Measurements from ENCODE around the gene HMGN2.

HMGN2 gene

GRCh38 chr1:26459573-26460031 lies 12.6 kb upstream of the HMGN2 start:
- H3K9ac ChIP-seq (ENCODE audit: low read depth, low read length) = no peak overlapping the region
- H3K4me2 ChIP-seq (ENCODE audit: low read length) = no peak overlapping the region
- H3K4me1 ChIP-seq (ENCODE audit: control insufficient read depth, insufficient read depth, low read length) = no peaks in the 10 kb centered on the region
- no peaks in the 10 kb centered on the region for H3K9me3 ChIP-seq (replicated peaks; ENCODE audit: low read length)
- H3K36me3 ChIP-seq (ENCODE audit: insufficient read depth, low read length) = peaks cover 62% of the 10 kb centered on the region
- no peak overlapping the region for H3K4me3 ChIP-seq (ENCODE audit: low read length)
- no peaks in the 10 kb centered on the region for H3K27me3 ChIP-seq (ENCODE audit: control insufficient read depth, insufficient read depth, low read length)

GRCh38 chr1:26468911-26469310 lies 3.3 kb upstream of the HMGN2 start:
- peaks cover 60% of the 10 kb centered on the region for H3K36me3 ChIP-seq (ENCODE audit: insufficient read depth, low read length)
- H3K4me2 ChIP-seq (ENCODE audit: low read length) = no peak overlapping the region
- H3K9me3 ChIP-seq (replicated peaks; ENCODE audit: low read length) = no peaks in the 10 kb centered on the region
- H3K27me3 ChIP-seq (ENCODE audit: control insufficient read depth, insufficient read depth, low read length) = no peaks in the 10 kb centered on the region
- H3K9ac ChIP-seq (ENCODE audit: low read depth, low read length) = no peak overlapping the region
- no peak overlapping the region for H3K4me3 ChIP-seq (ENCODE audit: low read length)
- H3K4me1 ChIP-seq (ENCODE audit: control insufficient read depth, insufficient read depth, low read length) = peaks cover 19% of the 10 kb centered on the region

DNA sequence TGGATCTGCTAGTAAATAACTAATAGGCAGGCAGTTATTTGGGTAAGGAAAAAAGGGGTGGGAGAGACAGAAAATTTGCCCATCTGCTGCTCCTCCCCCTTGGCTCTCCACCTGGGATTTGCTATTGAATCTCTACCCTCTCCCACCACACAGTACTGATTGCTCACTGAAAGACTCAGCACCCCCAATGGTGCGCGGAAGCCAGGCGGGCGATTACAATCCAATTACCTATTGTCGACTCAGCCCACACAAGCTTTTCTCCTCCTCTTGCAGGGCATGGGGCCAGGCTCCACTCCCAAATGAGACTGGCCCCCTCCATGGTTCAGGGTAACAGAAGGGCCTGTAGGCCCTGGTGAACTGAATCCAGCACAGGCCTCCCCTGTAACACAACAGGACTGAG lies 2.7 kb upstream of the HMGN2 start:
- Histone ChIP-seq H3K4me2 (ENCODE audit: low read length) (no peak overlapping the region), H3K4me1 (ENCODE audit: control insufficient read depth, insufficient read depth, low read length) (peaks cover 25% of the 10 kb centered on the region), H3K9me3 (replicated peaks; ENCODE audit: low read length) (no peaks in the 10 kb centered on the region), H3K27me3 (ENCODE audit: control insufficient read depth, insufficient read depth, low read length) (no peaks in the 10 kb centered on the region), H3K36me3 (ENCODE audit: insufficient read depth, low read length) (peaks cover 62% of the 10 kb centered on the region), H3K4me3 (ENCODE audit: low read length) (no peak overlapping the region), H3K9ac (ENCODE audit: low read depth, low read length) (no peak overlapping the region)

- Histone ChIP-seq H3K4me3 (ENCODE audit: low read length) (peak overlapping the region; percentile 74), H3K27me3 (ENCODE audit: control insufficient read depth, insufficient read depth, low read length) (no peaks in the 10 kb centered on the region)
Measured at GRCh38 chr1:26470878-26471497, 1.3 kb upstream of the HMGN2 start.

DNA sequence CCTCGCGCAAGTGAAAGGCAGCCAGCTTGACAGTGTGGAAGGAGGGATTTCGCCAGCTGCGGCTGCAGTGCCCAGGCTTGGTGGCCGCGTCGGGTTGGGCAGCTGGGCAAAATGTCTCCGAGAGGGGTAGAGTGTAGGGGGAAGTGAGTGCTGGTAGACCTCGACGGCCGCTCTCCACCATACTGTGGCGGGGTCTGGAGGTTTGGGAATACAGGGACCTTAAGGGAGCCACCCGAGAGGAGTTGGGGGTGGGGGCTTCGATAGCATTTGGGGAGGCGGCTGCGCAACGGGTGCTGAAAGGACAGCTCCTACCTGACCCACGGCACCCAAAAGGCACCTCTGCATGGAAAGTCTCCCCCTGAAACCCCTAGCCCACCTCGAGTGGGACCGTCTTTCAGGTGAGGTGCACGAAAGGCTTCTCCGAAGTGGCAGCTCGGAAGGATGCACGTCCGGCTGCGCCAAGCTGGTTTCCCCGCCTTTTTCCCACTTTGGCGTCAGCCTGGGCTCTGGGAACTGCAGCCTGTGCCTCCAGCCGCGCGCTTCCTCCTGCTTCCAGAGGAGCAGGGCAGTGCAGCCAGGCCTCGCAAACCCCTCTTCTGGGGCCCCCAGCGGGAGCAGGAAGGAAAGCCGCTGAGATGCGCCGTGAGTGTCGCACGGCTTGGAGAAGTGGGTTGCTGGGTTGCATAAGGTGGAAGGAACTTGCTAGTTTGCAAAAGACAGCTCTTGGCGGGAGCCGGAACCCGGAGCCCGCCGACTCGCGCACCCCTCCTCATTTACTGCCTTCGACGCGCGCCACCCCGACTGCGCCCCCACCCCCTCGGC lies 531 bp upstream of the HMGN2 start:
- Histone ChIP-seq H3K36me3 (ENCODE audit: insufficient read depth, low read length) (peaks cover 56% of the 10 kb centered on the region), H3K4me3 (ENCODE audit: low read length) (peak overlapping the region; percentile 74), H3K4me2 (ENCODE audit: low read length) (peak overlapping the region; percentile 85), H3K27me3 (ENCODE audit: control insufficient read depth, insufficient read depth, low read length) (no peaks in the 10 kb centered on the region), H3K9ac (ENCODE audit: low read depth, low read length) (peak overlapping the region; percentile 32), H3K9me3 (replicated peaks; ENCODE audit: low read length) (no peaks in the 10 kb centered on the region), H3K4me1 (ENCODE audit: control insufficient read depth, insufficient read depth, low read length) (peaks cover 25% of the 10 kb centered on the region)

More at GRCh38 chr1:26470878-26471497, 1.3 kb upstream of the HMGN2 start:
- Histone ChIP-seq H3K4me2 (ENCODE audit: low read length) (peak overlapping the region; percentile 85), H3K4me1 (ENCODE audit: control insufficient read depth, insufficient read depth, low read length) (peaks cover 25% of the 10 kb centered on the region), H3K36me3 (ENCODE audit: insufficient read depth, low read length) (peaks cover 56% of the 10 kb centered on the region), H3K9ac (ENCODE audit: low read depth, low read length) (no peak overlapping the region), H3K9me3 (replicated peaks; ENCODE audit: low read length) (no peaks in the 10 kb centered on the region)

- Histone ChIP-seq H3K27me3 (ENCODE audit: control insufficient read depth, insufficient read depth, low read length) (no peaks in the 10 kb centered on the region), H3K4me2 (ENCODE audit: low read length) (peak overlapping the region; percentile 89), H3K36me3 (ENCODE audit: insufficient read depth, low read length) (peaks cover 51% of the 10 kb centered on the region), H3K9me3 (replicated peaks; ENCODE audit: low read length) (no peaks in the 10 kb centered on the region), H3K4me1 (ENCODE audit: control insufficient read depth, insufficient read depth, low read length) (peaks cover 25% of the 10 kb centered on the region), H3K9ac (ENCODE audit: low read depth, low read length) (peak overlapping the region; percentile 99), H3K4me3 (ENCODE audit: low read length) (peak overlapping the region; percentile 74)
Measured at GRCh38 chr1:26472901-26473845, 933 bp downstream of the HMGN2 start.

DNA sequence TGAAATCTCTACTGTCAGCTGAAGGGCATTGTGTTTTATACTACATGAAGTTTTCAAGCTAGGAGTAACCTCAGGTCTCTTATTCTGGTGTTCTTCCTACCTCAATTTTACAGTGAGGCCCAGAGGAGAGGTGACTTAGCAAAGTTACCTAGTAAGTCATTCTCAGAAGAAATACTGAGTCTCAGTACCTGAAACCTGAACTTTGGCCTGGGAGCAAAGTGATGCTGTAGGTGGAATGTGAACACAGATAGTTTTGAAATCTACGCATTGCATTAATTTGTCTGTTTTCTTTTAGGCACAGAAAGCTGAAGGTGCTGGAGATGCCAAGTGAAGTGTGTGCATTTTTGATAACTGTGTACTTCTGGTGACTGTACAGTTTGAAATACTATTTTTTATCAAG lies 2.6 kb downstream of the HMGN2 start:
- H3K27me3 ChIP-seq (ENCODE audit: control insufficient read depth, insufficient read depth, low read length) = no peaks in the 10 kb centered on the region
- no peak overlapping the region for H3K4me3 ChIP-seq (ENCODE audit: low read length)
- peak overlapping the region; percentile 89 for H3K4me2 ChIP-seq (ENCODE audit: low read length)
- peaks cover 25% of the 10 kb centered on the region for H3K4me1 ChIP-seq (ENCODE audit: control insufficient read depth, insufficient read depth, low read length)
- H3K9ac ChIP-seq (ENCODE audit: low read depth, low read length) = no peak overlapping the region
- H3K9me3 ChIP-seq (replicated peaks; ENCODE audit: low read length) = no peaks in the 10 kb centered on the region
- H3K36me3 ChIP-seq (ENCODE audit: insufficient read depth, low read length) = peaks cover 42% of the 10 kb centered on the region

GRCh38 chr1:26475989-26476388 lies 3.7 kb downstream of the HMGN2 start:
- H3K9me3 ChIP-seq (replicated peaks; ENCODE audit: low read length) = no peaks in the 10 kb centered on the region
- H3K4me3 ChIP-seq (ENCODE audit: low read length) = no peak overlapping the region
- H3K36me3 ChIP-seq (ENCODE audit: insufficient read depth, low read length) = peaks cover 40% of the 10 kb centered on the region
- H3K9ac ChIP-seq (ENCODE audit: low read depth, low read length) = no peak overlapping the region
- no peak overlapping the region for H3K4me2 ChIP-seq (ENCODE audit: low read length)
- peaks cover 19% of the 10 kb centered on the region for H3K4me1 ChIP-seq (ENCODE audit: control insufficient read depth, insufficient read depth, low read length)
- no peaks in the 10 kb centered on the region for H3K27me3 ChIP-seq (ENCODE audit: control insufficient read depth, insufficient read depth, low read length)

GRCh38 chr1:26476958-26477357 lies 4.7 kb downstream of the HMGN2 start:
- Histone ChIP-seq H3K9me3 (replicated peaks; ENCODE audit: low read length) (no peaks in the 10 kb centered on the region), H3K27me3 (ENCODE audit: control insufficient read depth, insufficient read depth, low read length) (no peaks in the 10 kb centered on the region), H3K4me1 (ENCODE audit: control insufficient read depth, insufficient read depth, low read length) (peaks cover 10% of the 10 kb centered on the region), H3K36me3 (ENCODE audit: insufficient read depth, low read length) (peaks cover 40% of the 10 kb centered on the region), H3K9ac (ENCODE audit: low read depth, low read length) (no peak overlapping the region), H3K4me3 (ENCODE audit: low read length) (no peak overlapping the region), H3K4me2 (ENCODE audit: low read length) (no peak overlapping the region)

- Histone ChIP-seq H3K4me1 (ENCODE audit: control insufficient read depth, insufficient read depth, low read length) (peaks cover 10% of the 10 kb centered on the region), H3K36me3 (ENCODE audit: insufficient read depth, low read length) (peaks cover 40% of the 10 kb centered on the region), H3K4me2 (ENCODE audit: low read length) (no peak overlapping the region), H3K9ac (ENCODE audit: low read depth, low read length) (no peak overlapping the region), H3K27me3 (ENCODE audit: control insufficient read depth, insufficient read depth, low read length) (no peaks in the 10 kb centered on the region), H3K4me3 (ENCODE audit: low read length) (no peak overlapping the region), H3K9me3 (replicated peaks; ENCODE audit: low read length) (no peaks in the 10 kb centered on the region)
Measured at GRCh38 chr1:26477446-26478152, 5.4 kb downstream of the HMGN2 start.

Measured in skeletal muscle satellite cell (primary cell).